ENCODE data around the gene RNLS. TPM values are rescaled to one million over a fixed set of nuclear protein-coding genes. Genes with fewer than 3 reads are reported as not detected.

The RNLS gene
- total RNA-seq, 2 experiments from 2014 or later: not detected

DNA sequence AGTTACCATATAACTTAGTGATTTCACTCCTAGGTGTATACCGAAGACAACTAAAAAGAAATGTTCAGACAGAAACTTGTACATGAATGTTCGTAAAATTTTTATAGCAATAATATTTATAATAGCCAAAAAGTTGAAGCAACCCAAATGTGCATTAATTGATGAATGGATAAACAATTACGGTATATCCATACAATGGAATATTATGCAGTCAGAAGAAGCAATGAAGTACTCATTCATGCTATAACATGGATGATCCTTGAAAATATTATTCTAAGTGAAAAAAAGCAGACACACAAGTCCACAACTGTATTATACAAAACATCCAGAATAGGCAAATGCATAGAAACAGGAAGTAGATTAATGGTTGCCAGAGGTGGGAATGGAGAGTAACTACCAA is 183.9 kb downstream of the RNLS start:
- H3K36me3 ChIP-seq (ENCODE audit: insufficient read depth, low read length): no peaks in the 10 kb centered on the region; the same call in 1 of the 2 replicates
- no peak overlapping the region for H3K4me2 ChIP-seq (ENCODE audit: low read length)
- H2AFZ ChIP-seq (ENCODE audit: low read length): no peak overlapping the region
- no peak overlapping the region for H3K27ac ChIP-seq (ENCODE audit: low read depth, low read length, poor library complexity, severe bottlenecking)
- ChIA-PET POLR2A (no interaction called here), CTCF (ENCODE audit: unreplicated experiment) (no interaction called here)
- H4K20me1 ChIP-seq (ENCODE audit: insufficient read depth, low read length): no peaks in the 10 kb centered on the region
- H3K9me3 ChIP-seq (ENCODE audit: low read length): peaks cover 52% of the 10 kb centered on the region
- no peaks in the 10 kb centered on the region for H3K79me2 ChIP-seq (ENCODE audit: insufficient read depth, low read depth, low read length)
- intact Hi-C loops (cut with micrococcal nuclease; ENCODE audit: unreplicated experiment): no loop called here
- BruUV-seq (replicated peaks): no TSS peak
- no peak for TF ChIP-seq CTCF (conservative IDR thresholded peaks at IDR 0.05; ENCODE audit: low read length)
- TF ChIP-seq EZH2phosphoT487 (IDR thresholded peaks at IDR 0.05; ENCODE audit: borderline replicate concordance, low read depth, low read length): no peak
- no peak for DNase-seq (ENCODE audit: low spot score)
- H3K9me2 ChIP-seq (ENCODE audit: insufficient read depth, low read length): no peaks in the 10 kb centered on the region
- no peak overlapping the region for H3K4me3 ChIP-seq (ENCODE audit: low read depth, low read length, poor library complexity, severe bottlenecking)
- no peaks in the 10 kb centered on the region for H3K4me1 ChIP-seq (ENCODE audit: insufficient read depth, low read length, poor library complexity, severe bottlenecking)

DNA sequence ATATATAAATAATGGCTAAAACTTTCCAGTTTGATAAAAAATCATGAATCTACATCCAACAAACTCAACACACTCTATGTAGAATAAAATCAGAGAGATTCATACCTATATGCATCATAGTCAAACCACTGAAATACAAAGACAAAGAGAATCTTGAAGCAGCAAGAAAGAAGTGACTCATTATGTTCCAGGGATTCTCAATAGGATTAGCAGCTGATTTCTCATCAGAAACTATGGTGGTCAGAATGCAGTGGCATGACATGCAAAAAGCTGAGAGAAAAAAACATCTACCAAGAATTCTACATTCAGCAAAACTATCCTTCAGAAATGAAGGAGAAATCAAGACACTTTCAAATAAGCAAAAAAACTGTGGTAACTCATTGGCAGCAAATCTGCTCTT is 187.4 kb downstream of the RNLS start:
- no peaks in the 10 kb centered on the region for H4K20me1 ChIP-seq (ENCODE audit: insufficient read depth, low read length)
- DNase-seq (ENCODE audit: low spot score): peak; percentile 61
- no peaks in the 10 kb centered on the region for H3K9me2 ChIP-seq (ENCODE audit: insufficient read depth, low read length)
- ChIA-PET CTCF (ENCODE audit: unreplicated experiment) (no interaction called here), POLR2A (interaction anchor here (0.7 kb wide), 1 partner anchor 234 kb away, joined by 4 read pairs; no protein-coding TSS in a partner anchor)
- peaks cover 3% of the 10 kb centered on the region; the same call in 1 of the 2 replicates for H3K36me3 ChIP-seq (ENCODE audit: insufficient read depth, low read length)
- H3K4me2 ChIP-seq (ENCODE audit: low read length): no peak overlapping the region
- H3K27ac ChIP-seq (ENCODE audit: low read depth, low read length, poor library complexity, severe bottlenecking): no peak overlapping the region
- peaks cover 58% of the 10 kb centered on the region for H3K9me3 ChIP-seq (ENCODE audit: low read length)
- H3K79me2 ChIP-seq (ENCODE audit: insufficient read depth, low read depth, low read length): no peaks in the 10 kb centered on the region
- H2AFZ ChIP-seq (ENCODE audit: low read length): no peak overlapping the region
- peaks cover 20% of the 10 kb centered on the region for H3K4me1 ChIP-seq (ENCODE audit: insufficient read depth, low read length, poor library complexity, severe bottlenecking)
- no TSS peak for BruUV-seq (replicated peaks)
- intact Hi-C loops (cut with micrococcal nuclease; ENCODE audit: unreplicated experiment): no loop called here
- no peak for TF ChIP-seq CTCF (conservative IDR thresholded peaks at IDR 0.05; ENCODE audit: low read length)
- TF ChIP-seq EZH2phosphoT487 (IDR thresholded peaks at IDR 0.05; ENCODE audit: borderline replicate concordance, low read depth, low read length): no peak
- no peak overlapping the region for H3K4me3 ChIP-seq (ENCODE audit: low read depth, low read length, poor library complexity, severe bottlenecking)

GRCh38 chr10:88392222-88392621 is 190.9 kb downstream of the RNLS start:
- Histone ChIP-seq H3K4me3 (ENCODE audit: low read depth, low read length, poor library complexity, severe bottlenecking) (peak overlapping the region; percentile 28), H2AFZ (ENCODE audit: low read length) (peak overlapping the region; percentile 85), H3K9me2 (ENCODE audit: insufficient read depth, low read length) (no peaks in the 10 kb centered on the region), H3K27ac (ENCODE audit: low read depth, low read length, poor library complexity, severe bottlenecking) (peak overlapping the region; percentile 68), H3K79me2 (ENCODE audit: insufficient read depth, low read depth, low read length) (no peaks in the 10 kb centered on the region), H3K4me2 (ENCODE audit: low read length) (peak overlapping the region; percentile 57), H3K36me3 (ENCODE audit: insufficient read depth, low read length) (peaks cover 3% of the 10 kb centered on the region; the same call in 1 of the 2 replicates), H3K9me3 (ENCODE audit: low read length) (peaks cover 28% of the 10 kb centered on the region), H3K4me1 (ENCODE audit: insufficient read depth, low read length, poor library complexity, severe bottlenecking) (peaks cover 55% of the 10 kb centered on the region), H4K20me1 (ENCODE audit: insufficient read depth, low read length) (no peaks in the 10 kb centered on the region)
- peak; percentile 80 for DNase-seq (ENCODE audit: low spot score)
- TF ChIP-seq EZH2phosphoT487 (IDR thresholded peaks at IDR 0.05; ENCODE audit: borderline replicate concordance, low read depth, low read length) (no peak), CTCF (conservative IDR thresholded peaks at IDR 0.05; ENCODE audit: low read length) (no peak)
- POLR2A ChIA-PET: interaction anchor here (0.7 to 2.0 kb wide), 18 partner anchors 9 to 533 kb away, joined by 3 to 15 read pairs (median 3); partner anchors contain the start of genes KLLN and PTEN
- BruUV-seq (replicated peaks): no TSS peak
- intact Hi-C loops (cut with micrococcal nuclease; ENCODE audit: unreplicated experiment): no loop called here
- CTCF ChIA-PET (ENCODE audit: unreplicated experiment): interaction anchor here (0.6 to 0.9 kb wide), 3 partner anchors 10 to 531 kb away, joined by 3 read pairs; no protein-coding TSS in a partner anchor

All from OCI-LY7 (cell line).